K562 (cell line): ENCODE measurements around the gene DDHD1. TPM values are rescaled to one million over a fixed set of nuclear protein-coding genes. Genes with fewer than 3 reads are reported as not detected.

Source experiments
- CEBPB ChIP-seq: fragments of 450-650 bp; IDR thresholded peaks from 2 replicates; pipeline ENCODE4 v1.6.1; 2016; ENCODE audit warnings: missing genetic modification characterization, missing compliant biosample characterization
- CEBPZ ChIP-seq: fragments of 150-350 bp; IDR thresholded peaks from 2 replicates; pipeline ENCODE4 v1.6.1; 2014; ENCODE audit warnings: low read depth, mild to moderate bottlenecking, low read length, borderline replicate concordance
- HINFP ChIP-seq: fragments of 450-650 bp; conservative IDR thresholded peaks from 2 replicates; pipeline ENCODE4 v1.6.1; 2016; ENCODE audit warnings: missing genetic modification characterization, low read depth, mild to moderate bottlenecking, control low read depth, missing compliant biosample characterization
- NEUROD1 ChIP-seq: fragments of 150-350 bp; IDR thresholded peaks from 2 replicates; pipeline ENCODE4 v1.6.1; 2014; ENCODE audit warnings: borderline replicate concordance, low read length, low read depth; ENCODE audit not compliant: partially characterized antibody
- NKRF ChIP-seq: fragments of 450-650 bp; IDR thresholded peaks from 2 replicates; pipeline ENCODE4 v1.6.1; 2016; ENCODE audit warnings: borderline replicate concordance
- TAF9B ChIP-seq: fragments of 450-650 bp; IDR thresholded peaks from 2 replicates; pipeline ENCODE4 v1.6.1; 2018; ENCODE audit warnings: mild to moderate bottlenecking; ENCODE audit not compliant: partially characterized antibody
- YBX1 ChIP-seq: fragments of 450-650 bp; IDR thresholded peaks from 2 replicates; pipeline ENCODE4 v1.7.1; 2016; ENCODE audit warnings: mild to moderate bottlenecking
- ZNF280B ChIP-seq: fragments of 250-450 bp; sonication (Bioruptor Pico); IDR thresholded peaks from 2 replicates; pipeline ENCODE4 v1.5.1; 2021; ENCODE audit warnings: mild to moderate bottlenecking
- polyA plus RNA-seq, 8 experiments: library from polyadenylated mRNA; depleted of rRNA in 4 of 8; stranded (reverse) in 5 of 8; unstranded in 3 of 8; fragments of >200 nt; fragmentation: Nextera tagmentation in 2 of 8; fragmentation: Illumina TruSeq in 1 of 8; extraction: Ambion mirVana in 2 of 8; extraction: Trizol in 1 of 8; gene quantifications; 2 replicates each; pipeline versions ENCODE4 v1.2.1 to v1.2.3, GENCODE V29; 2011 to 2014; ENCODE audit warnings: inconsistent platforms in 1 of 8, missing spikeins in 1 of 8
- total RNA-seq, 7 experiments: library from RNA; depleted of rRNA in 6 of 7; stranded (reverse); fragments of >200 nt in 6 of 7; fragmentation: Illumina TruSeq in 2 of 7; extraction: Trizol in 2 of 7; gene quantifications; 2 replicates each; pipeline versions ENCODE4 v1.2.1 to v1.2.3, GENCODE V29; 2011 to 2021; ENCODE audit warnings: low replicate concordance in 1 of 7

Gene DDHD1
- total and polyA plus RNA-seq, 9 of the 15 experiments (the other 6 are each of a cell fraction or from before 2014, with no cell fraction given) = 1.2 to 12.3 (median 5.0) TPM

GRCh38 chr14:53027041-53027440 lies 126.1 kb downstream of the DDHD1 start (continued):
- TF ChIP-seq NEUROD1 (no peak), YBX1 (no peak), CEBPZ (no peak), ZNF280B (no peak), CEBPB (tag) (no peak), HINFP (tag) (no peak), TAF9B (no peak), NKRF (no peak)
